HCT116 (cell line): Measurements from ENCODE around the gene FBH1. TPM values are rescaled to one million over a fixed set of nuclear protein-coding genes. Genes with fewer than 3 reads are reported as not detected.

Experiments used
- ATAC-seq: fragments of 200-7000 bp; cut with Tn5 transposase; 2 replicates; pipeline ENCODE4 v1.9.1; 2020; ENCODE audit warnings: mild to moderate bottlenecking, moderate library complexity
- BruUV-seq: library from RNA; stranded (reverse); fragments of 400-500 nt; replicated peaks from 2 replicates; lab custom pipeline; 2021; lab: Mats Ljungman, UMichigan
- CTCF ChIA-PET: fragments of 300-600 bp; sonication (Branson Sonifier 250); formaldehyde crosslinking; loops from one replicate; lab custom pipeline; 2021; ENCODE audit warnings: antibody characterized with exemption; lab: Charles Lee
- POLR2A ChIA-PET: fragments of 300-600, 350-600 bp; sonication (Branson Sonifier 250); formaldehyde crosslinking; loops from one replicate; lab custom pipeline; 2021; ENCODE audit warnings: antibody characterized with exemption; lab: Charles Lee
- RAD21 ChIA-PET, 2 experiments: fragments of 300-600 bp; sonication (Branson Sonifier 250); formaldehyde crosslinking; loops; one replicate each; lab custom pipeline; 2023; ENCODE audit warnings: low total read pairs in 2 of 2; ENCODE audit not compliant: uncharacterized antibody in 2 of 2, unreplicated experiment in 2 of 2, low non-redundant PET in 1 of 2; lab: Charles Lee
- DNase-seq: peaks from one replicate; pipeline ENCODE4 v3.0.0-alpha.2; 2010; ENCODE audit warnings: low read depth, low spot score
- H2AFZ ChIP-seq: fragments of 200-600 bp; shearing (Covaris generic), sonication (generic); 2 replicates; pipeline ENCODE4 v1.6.1; 2017; ENCODE audit warnings: low read depth, mixed run types, mixed read lengths, antibody characterized with exemption, low read length; ENCODE audit not compliant: poor library complexity, severe bottlenecking
- H3K27ac ChIP-seq: 2 replicates; pipeline ENCODE4 v1.5.1; 2012; ENCODE audit warnings: low read depth, low read length
- H3K27me3 ChIP-seq: fragments of 200-600 bp; sonication (generic); 2 replicates; pipeline ENCODE4 v1.6.1; 2016; ENCODE audit warnings: mixed run types, low read length, mixed read lengths; ENCODE audit not compliant: insufficient read depth
- H3K36me3 ChIP-seq, 2 experiments: fragments of 200-500 bp in 1 of 2; fragments of 200-600 bp in 1 of 2; sonication (Bioruptor generic) in 1 of 2; sonication (generic) in 1 of 2; 2 replicates each; pipeline versions ENCODE4 v1.5.1 to v1.6.1; 2014 to 2016; ENCODE audit warnings: low read length in 2 of 2, inconsistent platforms in 1 of 2, mixed read lengths in 1 of 2, mixed run types in 1 of 2; ENCODE audit not compliant: insufficient read depth in 2 of 2, control insufficient read depth in 1 of 2
- H3K4me1 ChIP-seq, 2 experiments: fragments of 200-600 bp in 1 of 2; sonication (generic) in 1 of 2; 2 replicates each; pipeline versions ENCODE4 v1.5.1 to v1.6.1; 2012 to 2017; ENCODE audit warnings: low read length in 2 of 2, inconsistent platforms in 1 of 2, mild to moderate bottlenecking in 1 of 2, mixed read lengths in 1 of 2, mixed run types in 1 of 2, moderate library complexity in 1 of 2; ENCODE audit not compliant: insufficient read depth in 2 of 2, control insufficient read depth in 1 of 2
- H3K4me2 ChIP-seq: fragments of 200-600 bp; sonication (generic); 2 replicates; pipeline ENCODE4 v1.6.1; 2017; ENCODE audit warnings: mixed run types, low read length, mixed read lengths
- H3K4me3 ChIP-seq, 2 experiments: fragments of 200-600 bp in 1 of 2; sonication (generic) in 1 of 2; replicated peaks in 1 of 2; 2 replicates each; pipeline ENCODE4 v1.5.1; 2011 to 2016; ENCODE audit warnings: low read length in 2 of 2, control low read depth in 1 of 2, low read depth in 1 of 2, mild to moderate bottlenecking in 1 of 2, mixed read lengths in 1 of 2, mixed run types in 1 of 2
- H3K79me2 ChIP-seq: fragments of 200-600 bp; sonication (generic); 2 replicates; pipeline ENCODE4 v1.6.1; 2017; ENCODE audit warnings: mild to moderate bottlenecking, mixed run types, low read length, moderate library complexity, mixed read lengths; ENCODE audit not compliant: insufficient read depth
- H3K9ac ChIP-seq: fragments of 200-600 bp; sonication (generic); 2 replicates; pipeline ENCODE4 v1.6.1; 2016; ENCODE audit warnings: low read length, mixed read lengths
- H3K9me2 ChIP-seq: fragments of 200-600 bp; sonication (generic), shearing (Covaris generic); 2 replicates; pipeline ENCODE4 v1.6.1; 2017; ENCODE audit warnings: mixed run types, mild to moderate bottlenecking, moderate library complexity; ENCODE audit not compliant: insufficient read depth
- H3K9me3 ChIP-seq, 2 experiments: fragments of 200-500 bp in 1 of 2; fragments of 200-600 bp in 1 of 2; sonication (Bioruptor generic) in 1 of 2; sonication (generic) in 1 of 2; 2 replicates each; pipeline ENCODE4 v1.6.1; 2014 to 2017; ENCODE audit warnings: low read length in 2 of 2, mixed read lengths in 2 of 2, inconsistent platforms in 1 of 2, low read depth in 1 of 2, mild to moderate bottlenecking in 1 of 2, mixed run types in 1 of 2, moderate library complexity in 1 of 2; ENCODE audit not compliant: control insufficient read depth in 1 of 2, insufficient read depth in 1 of 2
- H4K20me1 ChIP-seq: fragments of 200-600 bp; sonication (generic), shearing (Covaris generic); 2 replicates; pipeline ENCODE4 v1.6.1; 2017; ENCODE audit warnings: mixed run types, mild to moderate bottlenecking, moderate library complexity; ENCODE audit not compliant: insufficient read depth
- ATF3 ChIP-seq: IDR thresholded peaks from 2 replicates; pipeline ENCODE4 v1.6.1; 2012
- CBX3 ChIP-seq: IDR thresholded peaks from 2 replicates; pipeline ENCODE4 v1.6.1; 2012; ENCODE audit warnings: low read depth
- CEBPB ChIP-seq: IDR thresholded peaks from 2 replicates; pipeline ENCODE4 v1.6.1; 2012; ENCODE audit warnings: low read depth
- EGR1 ChIP-seq: IDR thresholded peaks from 2 replicates; pipeline ENCODE4 v1.6.1; 2012; ENCODE audit warnings: low read depth
- ELF1 ChIP-seq: IDR thresholded peaks from 2 replicates; pipeline ENCODE4 v1.6.1; 2012; ENCODE audit warnings: low read depth, borderline replicate concordance
- EZH2 ChIP-seq: fragments of 200-600 bp; sonication (generic); IDR thresholded peaks from 2 replicates; pipeline ENCODE4 v1.6.1; 2017; ENCODE audit warnings: antibody characterized with exemption, mixed run types
- FOSL1 ChIP-seq: IDR thresholded peaks from 2 replicates; pipeline ENCODE4 v1.6.1; 2012; ENCODE audit warnings: low read depth
- JUND ChIP-seq: IDR thresholded peaks from 2 replicates; pipeline ENCODE4 v1.6.1; 2012
- MAX ChIP-seq: IDR thresholded peaks from 2 replicates; pipeline ENCODE4 v1.6.1; 2012
- POLR2A ChIP-seq: IDR thresholded peaks from 2 replicates; pipeline ENCODE4 v1.7.0; 2011; ENCODE audit warnings: borderline replicate concordance; ENCODE audit not compliant: insufficient read depth, insufficient read length; ENCODE audit errors: extremely low read depth
- POLR2AphosphoS5 ChIP-seq: IDR thresholded peaks from 2 replicates; pipeline ENCODE4 v1.6.1; 2011; ENCODE audit warnings: mild to moderate bottlenecking, low read depth, low read length, moderate library complexity
- RAD21 ChIP-seq: IDR thresholded peaks from 2 replicates; pipeline ENCODE4 v1.6.1; 2012; ENCODE audit warnings: low read depth, mild to moderate bottlenecking
- SIN3A ChIP-seq: IDR thresholded peaks from 2 replicates; pipeline ENCODE4 v1.6.1; 2012; ENCODE audit warnings: low read depth
- SP1 ChIP-seq: IDR thresholded peaks from 2 replicates; pipeline ENCODE4 v1.6.1; 2012; ENCODE audit warnings: low read depth
- YY1 ChIP-seq: IDR thresholded peaks from 2 replicates; pipeline ENCODE4 v1.6.1; 2011; ENCODE audit warnings: low read length, low read depth, moderate library complexity, mild to moderate bottlenecking; ENCODE audit not compliant: insufficient replicate concordance; ENCODE audit errors: extremely low read depth
- ZBTB33 ChIP-seq: IDR thresholded peaks from 2 replicates; pipeline ENCODE4 v1.6.1; 2011; ENCODE audit warnings: mild to moderate bottlenecking, low read length, moderate library complexity; ENCODE audit not compliant: insufficient replicate concordance; ENCODE audit errors: extremely low read depth
- ZNF274 ChIP-seq: fragments of 200-500 bp; sonication (Bioruptor generic); IDR thresholded peaks from 2 replicates; pipeline ENCODE4 v1.6.1; 2014; ENCODE audit warnings: mild to moderate bottlenecking, low read depth, low read length, inconsistent platforms
- intact Hi-C: fragments of 100-400 bp; cut with micrococcal nuclease; formaldehyde crosslinking; loops from 2 replicates; pipeline ENCODE4 v1.10.0; 2022
- total RNA-seq: library from RNA; stranded (reverse); gene quantifications from one replicate; pipeline ENCODE4 v1.2.1, GENCODE V29; 2021; ENCODE audit not compliant: unreplicated experiment

FBH1 gene
- total RNA-seq, 1 experiment from 2014 or later: 70.2 TPM

GRCh38 chr10:5959142-5959541 is 69.1 kb downstream of the FBH1 start:
- intact Hi-C loops: no loop called here
- TF ChIP-seq POLR2AphosphoS5: no peak
- no peak for TF ChIP-seq ATF3
- no peak for TF ChIP-seq EGR1
- TF ChIP-seq ZNF274: no peak
- TF ChIP-seq ZBTB33: no peak
- Histone ChIP-seq H3K4me2 (no peak overlapping the region), H3K9ac (no peak overlapping the region), H3K4me1 (peaks cover 4 to 9% of the 10 kb centered on the region in 2 experiments), H2AFZ (no peak overlapping the region), H4K20me1 (no peaks in the 10 kb centered on the region), H3K4me3 (no peak overlapping the region), H3K79me2 (no peaks in the 10 kb centered on the region), H3K9me3 (no peaks in the 10 kb centered on the region), H3K27me3 (no peaks in the 10 kb centered on the region), H3K9me2 (no peaks in the 10 kb centered on the region), H3K36me3 (no peaks in the 10 kb centered on the region), H3K27ac (no peak overlapping the region)
- BruUV-seq: no TSS peak
- DNase-seq: no peak
- RAD21 ChIA-PET: no interaction called here
- POLR2A ChIA-PET: no interaction called here
- CTCF ChIA-PET: no interaction called here
- ATAC-seq: no peak

GRCh38 chr10:5959581-5960069 is 69.6 kb downstream of the FBH1 start:
- H3K27me3 ChIP-seq: no peaks in the 10 kb centered on the region
- no peaks in the 10 kb centered on the region for H3K79me2 ChIP-seq
- H3K9me2 ChIP-seq: no peaks in the 10 kb centered on the region
- H3K9me3 ChIP-seq: no peaks in the 10 kb centered on the region
- no TSS peak for BruUV-seq
- RAD21 ChIA-PET: no interaction called here
- no peak overlapping the region for H3K4me2 ChIP-seq
- no peak for ATAC-seq
- no peak overlapping the region for H2AFZ ChIP-seq
- POLR2A ChIA-PET: no interaction called here
- peaks cover 4 to 9% of the 10 kb centered on the region in 2 experiments for H3K4me1 ChIP-seq
- H3K27ac ChIP-seq: no peak overlapping the region
- TF ChIP-seq MAX (no peak), POLR2A (no peak), EGR1 (no peak), SIN3A (no peak), ZBTB33 (no peak), ELF1 (no peak), FOSL1 (no peak), CBX3 (no peak), YY1 (no peak), ZNF274 (no peak), SP1 (no peak), ATF3 (no peak), RAD21 (no peak), EZH2 (no peak), CEBPB (no peak), JUND (no peak)
- H3K36me3 ChIP-seq: no peaks in the 10 kb centered on the region
- CTCF ChIA-PET: no interaction called here
- intact Hi-C loops: no loop called here
- H3K4me3 ChIP-seq: no peak overlapping the region
- no peaks in the 10 kb centered on the region for H4K20me1 ChIP-seq
- no peak for DNase-seq
- H3K9ac ChIP-seq: no peak overlapping the region
